Skin epidermis (tissue), 12 donors: ENCODE measurements around the gene FAM149B1.
A peak's percentile ranks its signal among the peaks of the same experiment; 100 is the strongest.
"Not testable (repeated sequence)": the region's sequence is repeated elsewhere in the genome, so short reads cannot be mapped to it uniquely, and the experiment has no call there.

Source experiments
- H3K27ac ChIP-seq, 21 experiments: fragments of 200-600 bp; sonication (generic) in 11 of 21; one replicate each; pipeline ENCODE4 v1.5.0; 2020; ENCODE audit warnings: mild to moderate bottlenecking in 3 of 21, inconsistent platforms in 2 of 21, moderate library complexity in 2 of 21
- H3K4me3 ChIP-seq, 7 experiments: fragments of 200-600 bp; sonication (generic) in 2 of 7; one replicate each; pipeline ENCODE4 v1.5.0; 2020; ENCODE audit warnings: inconsistent platforms in 2 of 7, mild to moderate bottlenecking in 2 of 7, moderate library complexity in 1 of 7

Gene FAM149B1

DNA sequence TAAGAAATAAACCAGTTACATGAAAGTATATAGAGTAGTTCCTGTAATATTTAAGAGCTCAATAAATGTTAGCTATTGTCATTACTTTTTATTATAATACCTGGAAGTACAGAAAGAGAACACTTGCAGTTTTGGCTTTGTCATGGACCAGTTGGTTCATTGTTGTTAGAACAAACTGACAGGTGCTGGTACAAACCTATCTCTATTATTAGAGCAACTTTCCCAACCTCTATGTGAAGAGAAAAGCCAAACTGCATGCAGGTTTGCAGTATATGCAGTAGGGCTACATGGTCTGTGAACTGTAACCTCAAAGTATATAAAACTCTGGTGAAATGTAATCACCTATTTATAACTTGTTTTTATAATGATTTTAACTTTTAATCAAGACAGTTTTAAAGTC, 58.7 kb downstream of the FAM149B1 start:
- Histone ChIP-seq H3K4me3 (no peak overlapping the region), H3K27ac (no peak overlapping the region)

DNA sequence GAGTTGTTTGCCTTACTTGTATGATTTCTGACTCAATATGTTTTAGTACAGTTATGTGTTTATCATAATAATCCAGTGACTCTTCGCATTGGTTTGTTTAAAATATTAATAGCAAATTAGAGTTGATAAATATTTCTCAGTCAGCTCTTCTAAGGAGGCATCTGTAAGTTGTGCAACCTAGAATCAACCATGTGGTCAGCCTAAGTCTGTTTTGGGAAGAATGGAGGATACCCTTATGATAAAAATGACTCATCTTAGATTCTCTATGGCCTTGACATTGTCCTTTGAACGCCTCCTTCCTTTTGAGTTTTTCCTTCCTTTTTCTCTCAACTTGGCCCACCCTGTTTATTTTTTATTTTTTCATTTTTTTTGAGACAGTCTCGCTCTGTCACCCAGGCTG, 60.3 kb downstream of the FAM149B1 start:
- Histone ChIP-seq H3K4me3 (no peak overlapping the region), H3K27ac (no peak overlapping the region)

DNA sequence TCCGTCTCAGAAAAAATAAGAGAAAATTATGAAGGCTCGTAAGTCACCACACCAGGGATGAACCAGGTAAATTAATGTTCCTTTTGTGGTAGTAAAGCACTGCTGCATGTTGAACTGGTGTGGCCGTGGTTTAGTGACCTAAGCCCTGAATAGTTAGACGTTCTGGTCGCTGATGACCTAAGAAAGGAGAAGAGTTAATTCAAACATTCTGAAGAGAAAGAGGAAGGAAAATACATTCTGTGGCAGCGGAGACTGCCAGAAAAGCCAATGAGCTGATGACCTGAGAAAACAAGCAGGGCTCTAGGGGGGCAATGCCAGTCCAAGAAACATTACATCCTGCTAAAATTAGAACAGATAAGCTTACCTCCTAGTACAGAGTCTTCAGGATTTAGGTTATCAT, 61.6 kb downstream of the FAM149B1 start:
- Histone ChIP-seq H3K4me3 (no peak overlapping the region), H3K27ac (no peak overlapping the region)

DNA sequence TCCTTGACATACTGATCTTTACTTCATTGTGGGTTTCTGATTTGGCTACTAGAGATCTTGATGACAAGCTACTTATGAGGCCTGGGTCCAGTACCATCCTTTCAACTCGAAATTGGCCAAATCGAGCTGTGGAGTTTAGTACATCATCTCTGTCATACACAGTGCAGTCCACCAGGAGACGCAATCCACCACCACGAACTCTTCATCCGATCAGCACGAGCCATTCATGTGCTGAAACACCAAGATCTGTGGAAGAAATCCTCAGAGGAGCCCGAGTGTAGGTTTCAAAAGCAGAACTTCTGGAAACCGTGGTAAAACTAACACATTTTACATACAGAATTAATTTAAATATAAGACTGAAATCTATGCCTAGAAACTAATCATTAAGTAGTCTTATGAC, 65.0 kb downstream of the FAM149B1 start:
- H3K4me3 ChIP-seq, result no peak overlapping the region
- no peak overlapping the region for H3K27ac ChIP-seq

DNA sequence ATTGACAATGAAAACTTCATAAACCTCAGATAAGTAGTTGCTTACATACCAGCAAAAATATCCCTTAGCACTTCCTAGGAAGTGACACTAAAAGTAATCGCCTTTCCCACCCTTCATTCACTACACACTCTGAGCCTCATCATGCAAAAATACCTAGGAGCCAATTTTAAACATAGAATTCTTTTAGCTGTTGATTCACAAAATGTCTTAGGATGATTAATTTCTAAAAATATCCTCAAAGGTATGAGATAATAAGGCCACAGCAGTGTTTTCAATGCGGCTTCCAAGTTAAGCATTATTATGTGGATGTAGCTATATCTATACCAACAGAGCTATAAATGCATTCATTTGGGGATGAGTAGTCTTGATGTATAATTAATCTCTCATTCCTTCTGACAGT, 66.0 kb downstream of the FAM149B1 start:
- Histone ChIP-seq H3K4me3 (no peak overlapping the region), H3K27ac (no peak overlapping the region)

DNA sequence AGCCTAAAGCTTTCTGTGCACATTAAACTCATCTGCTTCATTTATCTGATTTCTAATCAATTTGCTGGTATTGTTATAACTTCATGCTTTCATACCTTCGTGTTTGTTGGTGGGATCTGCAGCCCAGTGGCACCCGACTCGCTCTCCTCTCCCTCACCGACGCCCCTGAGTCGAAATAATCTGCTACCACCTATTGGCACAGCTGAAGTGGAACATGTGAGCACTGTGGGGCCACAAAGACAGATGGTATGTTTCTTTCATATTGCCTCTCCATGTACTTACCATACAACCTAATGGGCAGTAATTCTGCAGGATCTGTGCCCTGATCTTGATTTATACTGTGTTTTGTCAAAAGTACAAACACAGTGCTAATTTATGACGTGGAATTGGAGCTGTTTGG, 66.8 kb downstream of the FAM149B1 start:
- Histone ChIP-seq H3K27ac (no peak overlapping the region), H3K4me3 (no peak overlapping the region)

DNA sequence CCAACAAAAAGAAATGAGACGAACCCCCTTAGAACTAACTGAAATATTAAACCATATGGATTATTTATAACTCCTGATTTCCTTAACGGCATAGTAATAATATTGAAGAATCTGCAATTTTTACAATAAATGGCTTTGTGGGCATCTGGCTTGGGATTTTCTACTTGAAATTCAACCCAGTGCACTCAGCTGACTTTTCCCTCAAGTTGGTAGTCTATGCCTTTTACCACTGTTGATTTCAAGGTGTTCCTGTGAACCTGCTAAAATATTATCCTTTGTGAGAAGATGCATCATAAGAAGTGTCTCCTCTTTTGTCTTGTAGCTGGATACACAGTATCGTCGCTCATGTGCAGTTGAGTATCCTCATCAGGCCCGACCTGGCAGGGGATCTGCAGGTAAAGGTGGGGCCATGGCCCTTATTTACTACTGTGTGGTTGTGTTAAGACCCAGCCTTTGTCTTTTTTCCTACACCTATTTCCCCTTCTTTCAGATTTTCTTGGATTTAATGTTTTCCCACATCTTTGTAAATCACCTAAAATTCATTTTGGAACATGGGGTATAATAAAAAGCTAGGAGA, 71.2 kb downstream of the FAM149B1 start:
- no peak overlapping the region for H3K4me3 ChIP-seq

DNA sequence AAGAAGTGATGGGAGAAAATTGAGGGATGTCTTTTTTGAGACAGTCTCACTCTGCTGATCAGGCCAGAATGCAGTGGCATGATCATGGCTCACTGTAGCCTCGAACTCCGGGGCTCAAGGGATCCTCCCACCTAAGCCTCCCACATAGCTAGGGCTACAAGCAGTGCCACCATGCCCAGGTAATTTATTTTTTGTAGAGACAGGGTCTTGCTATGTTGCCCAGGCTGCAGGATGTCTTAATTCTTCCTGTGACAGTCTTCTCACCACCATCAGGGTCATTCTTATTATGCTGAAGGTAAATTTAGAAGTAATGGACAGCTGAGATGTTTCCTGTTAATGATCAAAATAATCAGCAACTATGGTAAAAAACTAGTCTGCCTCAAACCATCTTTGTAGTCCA, 72.0 kb downstream of the FAM149B1 start:
- no peak overlapping the region for H3K27ac ChIP-seq
- no peak overlapping the region for H3K4me3 ChIP-seq

More for the DNA sequence above, 71.2 kb downstream of the FAM149B1 start:
- no peak overlapping the region for H3K27ac ChIP-seq

DNA sequence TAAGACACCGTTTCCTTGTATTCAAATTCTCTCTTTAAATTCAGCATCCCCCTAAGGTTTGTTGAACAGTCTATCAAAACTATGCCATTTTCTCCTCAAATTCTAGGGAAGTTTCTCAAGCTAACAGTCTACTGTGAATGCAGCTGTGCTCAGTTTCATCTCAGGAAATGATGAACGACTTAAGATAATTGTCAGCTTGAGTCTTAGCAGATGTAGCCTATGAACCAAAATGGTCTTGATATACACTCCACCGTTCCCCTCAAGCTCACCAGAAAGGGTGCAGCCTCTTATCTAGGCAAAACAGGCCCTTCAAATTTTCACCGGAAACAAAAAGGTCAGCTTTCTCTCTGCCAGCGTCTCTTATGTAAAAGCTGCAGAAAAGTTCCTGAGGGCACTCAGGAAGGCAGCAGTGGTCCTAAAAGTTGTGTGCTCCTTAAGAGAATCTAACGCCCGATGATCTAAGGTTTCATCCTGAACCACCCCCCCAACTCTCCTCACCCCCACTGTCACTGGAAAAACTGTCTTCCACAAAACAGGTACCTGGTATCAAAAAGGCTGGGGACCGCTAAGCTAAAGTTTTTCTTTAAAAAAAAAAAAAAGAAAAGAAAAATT, 77.1 kb downstream of the FAM149B1 start:
- Histone ChIP-seq H3K27ac (peak overlapping the region in 1 of 21 experiments; percentile 69), H3K4me3 (peak overlapping the region in 1 of 7 experiments; percentile 85)

DNA sequence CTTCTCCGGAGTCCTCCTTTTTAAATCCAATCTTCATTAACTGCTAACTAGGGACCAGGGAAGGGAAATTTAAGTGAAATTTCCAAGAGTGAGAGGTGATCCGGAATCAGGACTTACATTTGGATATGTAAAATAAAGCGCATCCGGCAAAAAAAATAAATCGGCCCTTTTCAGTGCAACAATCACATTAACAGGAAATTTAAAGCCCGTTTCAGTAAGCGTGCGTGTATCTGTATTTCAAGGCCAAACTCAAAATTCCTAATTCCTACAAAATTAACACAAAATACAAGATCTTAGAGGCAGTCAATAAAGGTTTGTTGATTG, 78.4 kb downstream of the FAM149B1 start:
- H3K27ac ChIP-seq, result peak overlapping the region in 19 of 21 experiments; percentile 32 to 92 (median 83)
- peak overlapping the region; percentile 55 to 85 (median 74) for H3K4me3 ChIP-seq

DNA sequence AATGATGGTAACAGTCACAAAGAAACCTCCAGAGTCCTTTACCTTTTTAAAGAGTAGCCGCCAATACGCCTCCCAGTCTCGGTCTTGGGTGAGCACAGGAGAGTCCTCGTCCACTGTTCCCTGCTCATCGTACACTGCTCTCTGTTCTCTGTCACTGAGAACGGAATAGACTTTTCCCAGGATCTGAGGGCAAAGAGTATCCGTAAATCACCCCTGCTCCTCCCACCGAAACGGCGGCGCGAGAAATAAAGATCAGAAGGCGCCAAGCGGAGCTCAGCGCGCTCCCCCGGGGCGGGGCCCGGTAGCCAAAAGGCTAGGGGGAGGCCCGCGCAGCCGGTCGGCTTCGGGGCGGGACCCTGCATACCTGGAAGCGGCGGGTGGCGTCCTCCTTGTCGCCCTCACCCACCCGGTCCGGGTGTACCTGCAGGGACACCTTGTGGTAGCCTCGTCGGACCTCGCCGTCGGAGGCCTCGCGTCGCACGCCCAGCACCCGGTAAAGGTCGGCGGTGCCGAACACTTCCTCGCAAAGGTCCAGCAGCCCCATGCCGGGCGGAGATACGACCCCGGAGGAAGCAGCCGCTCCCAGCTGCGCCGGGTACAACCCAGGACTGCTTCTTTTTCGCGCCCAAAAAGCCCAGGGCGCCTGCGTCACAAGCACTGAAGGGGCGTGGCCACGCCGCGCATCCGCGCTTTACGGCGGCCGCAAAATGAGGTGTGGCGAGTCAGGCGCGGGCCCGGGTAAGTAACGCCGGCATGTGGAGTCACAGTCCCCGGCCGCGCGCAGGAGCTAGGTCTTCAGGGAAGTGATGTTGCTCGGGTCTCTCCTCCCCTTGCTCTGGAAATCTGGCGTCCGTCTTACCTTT, 79.0 kb downstream of the FAM149B1 start, which contains the start of gene DNAJC9:
DNAJC9 (minus strand) TSS at position 610 of the 863 bp plus-strand sequence; CDS start at position 544, 66 bp downstream.
- H3K4me3 ChIP-seq, result peak within 1 kb of the TSS; percentile 55 to 85 (median 74)
- H3K27ac ChIP-seq, result peak within 1 kb of the TSS in 20 of 21 experiments; percentile 32 to 92 (median 82)

DNA sequence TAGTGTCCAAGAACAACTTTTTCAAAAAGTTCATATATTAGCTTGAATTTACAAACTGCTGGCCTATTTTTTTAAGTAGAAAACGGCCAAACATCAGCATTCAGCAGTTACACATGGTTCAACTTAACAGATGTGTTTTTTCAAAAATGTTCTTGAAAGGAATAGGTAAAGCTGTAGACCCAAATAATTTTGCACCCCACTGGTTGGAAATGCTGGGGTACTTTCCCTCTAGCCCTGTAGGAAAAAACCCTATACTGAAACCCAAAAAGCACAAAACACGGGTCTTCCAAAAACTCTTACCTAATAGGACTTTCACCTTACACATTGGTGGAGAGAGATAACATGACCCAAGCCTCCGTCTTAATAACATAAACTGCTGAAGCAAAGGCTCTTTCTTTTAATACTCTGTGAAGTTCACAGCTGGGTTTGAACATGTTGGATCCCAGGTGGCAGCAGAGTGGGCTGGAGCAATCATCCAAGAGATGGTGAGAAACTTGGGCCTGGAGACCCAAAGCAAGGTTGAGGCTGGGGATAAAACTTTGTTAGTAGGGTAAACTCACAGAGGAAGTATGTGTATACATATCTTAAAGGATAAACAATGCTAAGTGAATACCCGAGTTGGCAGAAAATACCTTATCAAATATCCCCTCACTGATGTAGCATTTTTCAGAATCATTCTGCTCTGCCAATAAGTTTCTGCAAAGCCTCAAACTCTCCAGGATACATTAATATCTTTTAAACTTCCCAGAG, 79.8 kb downstream of the FAM149B1 start:
- Histone ChIP-seq H3K4me3 (peak overlapping the region in 6 of 7 experiments; percentile 55 to 85 (median 74)), H3K27ac (peak overlapping the region in 18 of 21 experiments; percentile 63 to 92 (median 83))

DNA sequence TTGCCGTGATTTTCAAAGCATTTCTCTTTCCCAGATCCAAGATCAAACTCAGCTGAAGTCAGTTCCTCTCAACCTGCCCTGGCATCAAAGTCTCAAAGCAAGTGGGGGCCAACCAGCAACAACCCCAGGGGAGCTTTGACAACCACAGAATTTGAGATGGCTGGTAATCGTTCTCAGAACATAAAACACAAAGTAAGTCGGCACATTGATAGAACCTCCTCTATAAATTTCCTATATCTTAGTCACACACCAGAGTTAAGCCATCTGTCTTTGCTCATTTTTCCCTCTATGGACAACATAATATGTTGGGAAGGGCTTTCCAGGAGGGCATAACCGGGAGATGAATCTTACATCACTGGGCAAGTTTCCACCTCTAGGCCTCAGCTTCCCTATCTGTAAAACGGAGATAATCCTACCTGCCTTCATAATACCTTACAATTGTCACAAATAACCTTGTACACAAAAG, 80.4 kb downstream of the FAM149B1 start:
- H3K27ac ChIP-seq, result peak overlapping the region in 8 of 21 experiments; percentile 71 to 92 (median 85)
- H3K4me3 ChIP-seq, result no peak overlapping the region

DNA sequence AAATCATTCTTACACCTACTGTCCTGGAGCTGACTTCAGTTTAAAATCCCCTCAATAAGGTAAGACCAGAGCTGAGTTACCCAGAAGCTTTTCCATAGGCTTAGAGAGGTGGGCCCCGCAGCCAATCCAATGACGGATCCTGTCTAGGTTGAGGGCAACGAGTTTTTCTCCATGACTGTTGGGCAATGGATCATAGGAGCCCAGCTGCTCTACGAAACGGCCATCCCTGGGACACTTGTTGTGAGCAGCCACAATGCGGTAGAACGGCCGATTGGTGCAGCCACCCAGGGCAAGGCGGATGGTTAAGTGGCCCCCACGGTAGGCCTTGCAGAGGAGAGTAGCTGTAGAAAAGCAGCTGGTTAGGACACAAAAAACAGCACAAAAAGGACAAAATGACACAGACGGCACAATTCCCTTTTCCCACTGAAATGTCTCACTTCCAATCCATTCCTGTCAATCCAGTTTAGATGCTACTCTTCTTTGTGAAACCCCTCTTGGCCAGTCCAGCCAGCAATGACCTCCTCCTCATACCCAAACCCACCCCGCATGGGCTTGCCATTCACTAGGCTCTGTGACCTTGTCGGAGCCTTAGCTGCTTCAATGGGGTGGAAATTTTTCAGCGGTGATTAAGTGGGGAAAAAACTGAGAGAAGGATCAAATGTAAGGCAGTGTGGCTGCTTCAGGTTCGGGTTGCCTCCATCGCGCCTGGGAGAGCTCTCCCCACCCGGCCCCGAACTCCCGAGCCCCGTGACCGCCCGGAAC, 83.9 kb downstream of the FAM149B1 start:
- peak overlapping the region; percentile 58 to 89 (median 71) for H3K4me3 ChIP-seq

DNA sequence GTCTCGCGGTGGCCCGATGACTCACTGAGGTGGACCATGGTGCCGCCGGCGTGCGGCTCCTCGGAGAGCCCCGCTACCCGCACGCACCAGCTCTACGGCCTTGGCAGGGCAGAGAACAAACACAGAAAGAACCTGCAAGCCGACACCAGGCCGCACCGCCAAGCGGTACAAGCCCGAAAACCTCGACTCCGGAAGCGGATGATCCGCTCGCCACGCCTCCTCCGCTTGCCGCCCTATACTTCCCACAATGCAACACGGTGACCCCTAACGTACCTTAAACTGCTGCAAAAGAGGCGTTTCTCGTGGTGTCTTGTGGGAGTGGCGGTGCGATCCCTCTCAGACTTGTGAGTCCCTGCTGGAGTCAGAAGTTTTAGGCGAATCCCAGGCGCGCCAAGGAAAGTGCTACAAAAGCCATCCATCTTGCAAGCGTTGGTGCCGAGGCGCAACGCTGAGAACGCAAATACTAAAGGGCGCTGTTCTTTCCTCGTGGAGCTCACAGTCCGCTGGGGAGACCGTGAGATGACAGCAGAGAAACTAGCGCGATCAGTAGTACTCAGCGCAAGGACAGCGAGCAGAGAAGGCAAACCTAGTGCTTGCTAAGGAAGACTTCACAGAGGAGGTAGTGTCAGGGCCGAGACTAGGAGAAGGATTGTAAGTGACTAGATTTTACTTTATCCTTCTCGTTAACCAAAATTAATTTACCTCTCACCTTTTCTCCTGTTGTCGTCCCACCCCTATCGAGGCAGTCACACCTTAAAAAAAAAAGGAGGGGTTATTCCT, 84.7 kb downstream of the FAM149B1 start, which contains the start of gene MRPS16:
MRPS16 (minus strand) TSS at position 200 of the 780 bp plus-strand sequence; CDS start at position 38, 162 bp downstream.
- peak within 1 kb of the TSS; percentile 58 to 89 (median 71) for H3K4me3 ChIP-seq
- H3K27ac ChIP-seq, result peak within 1 kb of the TSS; percentile 51 to 97 (median 92)

More for the DNA sequence above, 83.9 kb downstream of the FAM149B1 start:
- peak overlapping the region; percentile 51 to 97 (median 92) for H3K27ac ChIP-seq

DNA sequence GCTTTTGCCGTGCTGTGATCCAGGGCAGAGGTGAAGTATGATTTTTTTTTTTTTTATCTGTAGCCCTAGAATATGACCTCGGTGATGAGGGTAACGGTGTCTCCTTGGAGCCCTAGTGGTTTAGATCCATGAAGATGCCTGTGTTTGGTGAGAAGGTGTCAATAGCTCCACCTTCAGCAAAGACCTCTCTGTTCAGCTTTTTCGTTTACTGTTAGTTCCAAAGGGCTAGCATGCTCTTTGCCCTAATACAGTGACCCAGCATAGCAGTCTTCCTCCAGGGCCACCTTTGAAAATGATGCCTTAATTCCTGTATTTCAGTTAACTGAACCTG, 85.3 kb downstream of the FAM149B1 start:
- Histone ChIP-seq H3K4me3 (peak overlapping the region; percentile 58 to 89 (median 71)), H3K27ac (peak overlapping the region; percentile 42 to 97 (median 92))

DNA sequence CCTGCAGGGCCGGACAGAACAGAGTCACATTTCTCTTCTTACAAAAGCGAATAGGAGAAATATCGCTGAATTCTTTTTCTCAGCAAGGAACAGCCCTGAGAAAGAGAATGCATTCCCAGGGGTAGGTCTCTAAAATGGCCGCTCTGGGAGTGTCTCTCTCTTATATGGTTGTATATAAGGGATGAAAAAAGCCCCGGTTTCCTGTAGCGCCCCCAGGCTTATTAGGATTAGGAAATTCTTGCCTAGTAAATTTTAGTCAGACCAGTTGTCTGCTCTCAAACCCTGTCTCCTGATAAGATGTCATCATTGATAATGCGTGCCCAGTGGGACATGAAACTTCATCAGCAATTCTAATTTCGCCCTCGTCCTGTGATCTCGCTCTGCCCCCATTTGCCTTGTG, 90.7 kb downstream of the FAM149B1 start:
- not testable (repeated sequence) for H3K4me3 ChIP-seq, H3K27ac ChIP-seq

DNA sequence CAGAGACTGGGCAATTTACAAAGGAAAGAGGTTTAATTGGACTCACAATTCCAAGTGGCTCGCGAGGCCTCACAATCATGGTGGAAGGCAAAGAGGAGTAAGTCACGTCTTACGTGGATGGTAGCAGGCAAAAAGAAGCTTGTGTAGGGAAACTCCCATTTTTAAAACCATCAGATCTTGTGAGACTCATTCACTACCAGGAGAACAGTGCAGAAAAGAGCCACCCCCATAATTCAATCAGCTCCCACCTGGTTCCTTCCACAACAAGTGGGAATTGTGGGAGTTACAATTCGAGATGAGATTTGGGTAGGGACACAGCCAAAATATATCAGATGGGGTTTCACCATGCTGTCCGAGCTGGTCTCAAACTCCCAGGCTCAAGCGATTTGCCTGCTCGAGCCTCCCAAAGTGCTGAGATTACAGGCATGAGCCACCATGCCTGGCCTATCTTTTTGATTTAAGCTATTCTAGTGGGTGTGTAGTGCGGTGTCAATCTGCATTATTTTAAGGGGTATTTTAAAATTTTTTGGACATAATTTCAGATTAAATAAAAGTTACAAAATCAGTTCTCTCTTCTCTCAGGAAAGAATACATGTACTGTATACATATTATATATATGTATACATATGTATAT, 93.6 kb downstream of the FAM149B1 start:
- no peak overlapping the region for H3K27ac ChIP-seq

More for the DNA sequence above, 93.6 kb downstream of the FAM149B1 start:
- no peak overlapping the region for H3K4me3 ChIP-seq
